ENCODE results near the gene KNG1.

Gene KNG1

DNA sequence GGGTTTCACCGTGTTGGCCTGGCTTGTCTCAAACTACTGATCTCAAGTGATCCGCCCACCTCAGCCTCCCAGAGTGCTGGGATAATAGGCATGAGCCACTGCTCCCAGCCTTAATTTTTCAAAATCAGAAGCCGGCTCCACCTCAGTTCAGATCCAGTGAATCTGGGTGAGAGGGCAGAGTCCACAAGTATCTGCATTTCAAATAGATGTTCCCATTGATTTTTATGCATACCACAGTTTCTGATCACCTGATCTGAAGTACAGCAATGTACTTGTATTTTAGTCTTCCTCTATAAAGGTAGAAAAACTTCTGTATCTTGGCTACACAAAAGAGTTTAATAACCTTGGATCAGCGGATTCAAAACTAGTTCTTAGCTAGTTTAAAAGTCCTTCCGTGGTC, 62.0 kb downstream of the KNG1 start:
- no peak for DNase-seq

DNA sequence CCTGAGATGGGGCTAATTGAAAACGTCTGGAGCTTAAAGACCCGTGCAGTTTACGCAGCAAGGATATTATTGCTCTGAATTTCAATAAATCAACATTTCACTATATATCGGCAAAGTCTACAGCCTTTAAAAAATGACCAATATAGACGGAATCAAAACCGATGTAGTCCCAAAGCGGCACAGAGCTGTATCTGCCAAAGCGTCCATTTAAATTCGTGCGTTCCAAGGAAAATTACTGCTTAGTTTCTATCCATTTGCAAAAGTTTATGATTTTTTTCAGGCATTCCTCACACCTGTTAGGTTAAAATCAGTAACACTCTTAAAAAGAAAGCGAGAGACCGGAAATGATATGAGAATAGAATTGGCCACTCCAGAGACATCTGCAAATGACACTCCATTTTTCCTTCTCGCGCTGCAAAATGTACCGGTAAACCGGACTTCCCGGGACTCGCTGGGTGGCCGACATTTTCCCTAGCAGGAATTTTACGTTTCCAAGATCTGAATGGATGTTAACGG, 65.4 kb downstream of the KNG1 start:
- DNase-seq = no peak

DNA sequence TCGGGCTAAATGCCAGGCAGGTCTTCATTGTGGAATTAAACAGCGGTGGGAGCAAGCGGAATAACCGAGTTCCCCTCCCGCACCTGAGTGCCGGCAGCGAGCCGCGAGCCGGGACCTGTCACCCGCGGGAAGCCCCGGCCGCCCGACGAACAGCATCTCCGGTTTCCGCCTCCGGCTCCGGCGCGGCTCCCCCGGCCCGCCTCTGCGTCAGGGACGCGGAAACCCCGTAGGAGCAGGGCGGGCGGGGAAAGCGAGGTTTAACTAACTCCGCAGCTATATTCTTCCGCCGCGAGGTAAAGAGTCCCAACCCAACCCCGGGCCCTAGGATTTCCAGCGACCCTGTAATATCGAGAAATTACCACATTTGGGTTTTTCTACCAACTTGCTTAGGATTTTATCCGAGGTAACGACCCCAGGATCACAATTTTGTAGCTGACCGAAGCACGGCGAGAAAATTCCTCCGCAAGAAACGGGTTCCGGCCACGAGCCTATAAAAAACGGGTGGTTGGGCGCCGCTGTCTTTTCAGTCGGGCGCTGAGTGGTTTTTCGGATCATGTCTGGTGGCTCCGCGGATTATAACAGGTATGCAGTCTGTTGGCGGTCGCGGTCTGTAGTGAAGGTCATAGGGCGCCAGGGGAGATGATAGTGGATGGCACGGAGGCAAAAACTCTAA, 66.0 kb downstream of the KNG1 start, which contains the start of gene EIF4A2:
Gene EIF4A2 (plus strand): TSS at position 520 of the 673 bp plus-strand sequence. CDS start 34 bp downstream, at position 554.
- peak; percentile 69 for DNase-seq

DNA sequence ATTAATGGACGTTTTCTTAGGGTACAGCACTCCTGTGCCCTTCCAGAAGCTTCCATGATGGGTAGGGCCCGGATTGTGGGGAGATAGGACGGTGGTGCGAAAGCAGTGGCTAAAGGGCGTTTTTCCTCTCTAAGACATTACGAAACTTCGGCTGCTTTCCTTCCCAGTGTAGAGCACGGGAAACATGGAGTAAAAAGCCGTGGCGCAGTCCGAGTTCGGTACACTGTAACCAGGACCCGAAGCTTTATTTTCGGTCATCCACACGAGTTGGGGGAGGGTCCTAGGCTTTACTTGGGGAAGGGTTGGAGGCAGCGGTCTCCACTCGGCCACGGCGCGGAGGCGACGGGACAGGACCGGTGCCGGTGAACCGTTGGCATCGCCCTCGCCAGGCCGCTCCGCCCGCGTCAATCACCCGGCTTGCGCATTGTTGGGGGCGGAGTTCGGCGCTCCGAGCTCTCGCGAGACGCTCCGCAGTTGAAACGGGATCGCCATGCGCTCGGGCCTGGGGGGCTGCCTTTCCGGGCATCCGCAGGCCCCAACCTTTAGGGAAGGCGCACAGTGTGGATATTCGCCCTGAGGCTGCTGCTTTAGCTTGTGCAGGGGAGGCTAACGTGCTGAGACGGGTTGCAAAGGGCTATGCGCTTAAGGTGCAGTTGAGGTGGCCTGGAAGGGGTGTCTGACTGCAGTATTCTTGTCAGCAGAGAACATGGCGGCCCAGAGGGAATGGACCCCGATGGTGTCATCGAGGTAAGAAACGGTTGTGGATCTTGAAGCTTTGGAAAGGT, 66.8 kb downstream of the KNG1 start:
- DNase-seq = no peak

DNA sequence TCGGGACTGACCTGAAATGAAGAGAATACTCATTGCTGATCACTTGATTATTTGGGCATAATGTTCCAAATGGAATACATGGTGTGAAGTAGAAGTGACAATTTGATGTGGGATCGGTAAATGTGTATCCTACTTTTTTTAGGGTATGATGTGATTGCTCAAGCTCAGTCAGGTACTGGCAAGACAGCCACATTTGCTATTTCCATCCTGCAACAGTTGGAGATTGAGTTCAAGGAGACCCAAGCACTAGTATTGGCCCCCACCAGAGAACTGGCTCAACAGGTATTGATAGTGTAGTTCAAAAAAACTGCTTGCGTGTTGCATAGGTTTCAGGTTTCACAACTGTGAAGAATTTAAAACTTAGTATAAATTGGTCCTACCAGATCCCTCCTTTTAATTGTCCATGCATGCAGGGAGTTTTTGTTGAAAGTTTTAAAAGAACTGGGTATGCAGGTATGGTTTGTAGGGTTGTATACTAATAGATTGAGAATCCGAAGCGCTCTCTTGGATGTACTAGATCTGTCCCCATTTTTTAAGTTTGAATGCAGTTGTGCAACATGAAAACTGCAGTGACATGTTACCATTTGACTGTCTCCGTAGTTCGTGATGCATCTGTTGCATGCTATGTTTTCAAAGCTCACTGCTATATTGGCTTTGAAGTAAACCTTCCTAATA, 67.8 kb downstream of the KNG1 start:
- no peak for DNase-seq

DNA sequence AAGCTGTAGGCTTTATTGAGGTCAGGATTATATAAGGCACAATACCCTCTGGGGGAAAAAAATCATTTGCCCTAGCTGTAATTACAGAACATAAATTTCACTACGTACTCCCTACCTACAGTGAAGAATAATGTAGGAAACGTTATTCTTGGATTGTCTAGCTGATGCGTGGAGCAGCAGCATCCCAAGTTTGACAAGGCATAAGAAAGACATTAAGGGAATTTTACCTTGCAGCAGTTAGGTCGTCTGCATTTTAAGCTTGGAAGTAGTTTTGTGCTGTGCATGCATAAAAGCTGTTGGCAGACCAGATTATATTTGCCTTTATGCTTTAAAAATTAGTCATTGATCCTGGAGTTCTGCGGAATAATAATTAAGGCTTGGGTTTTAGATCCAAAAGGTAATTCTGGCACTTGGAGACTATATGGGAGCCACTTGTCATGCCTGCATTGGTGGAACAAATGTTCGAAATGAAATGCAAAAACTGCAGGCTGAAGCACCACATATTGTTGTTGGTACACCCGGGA, 68.4 kb downstream of the KNG1 start:
- DNase-seq = no peak

DNA sequence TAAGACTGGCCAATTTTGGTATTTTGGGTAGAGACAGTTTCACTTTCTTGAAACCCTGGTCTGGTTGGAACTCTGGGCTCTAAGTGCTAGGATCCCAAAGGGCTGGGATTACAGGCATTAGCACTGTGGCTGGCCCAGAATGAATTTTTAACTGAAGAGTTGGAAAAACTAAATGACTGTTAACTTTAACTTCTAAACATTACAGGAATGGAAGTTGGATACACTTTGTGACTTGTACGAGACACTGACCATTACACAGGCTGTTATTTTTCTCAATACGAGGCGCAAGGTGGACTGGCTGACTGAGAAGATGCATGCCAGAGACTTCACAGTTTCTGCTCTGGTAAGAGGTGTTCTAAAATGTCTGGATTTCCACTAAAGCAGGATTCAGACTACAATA, 69.8 kb downstream of the KNG1 start:
- DNase-seq = no peak

DNA sequence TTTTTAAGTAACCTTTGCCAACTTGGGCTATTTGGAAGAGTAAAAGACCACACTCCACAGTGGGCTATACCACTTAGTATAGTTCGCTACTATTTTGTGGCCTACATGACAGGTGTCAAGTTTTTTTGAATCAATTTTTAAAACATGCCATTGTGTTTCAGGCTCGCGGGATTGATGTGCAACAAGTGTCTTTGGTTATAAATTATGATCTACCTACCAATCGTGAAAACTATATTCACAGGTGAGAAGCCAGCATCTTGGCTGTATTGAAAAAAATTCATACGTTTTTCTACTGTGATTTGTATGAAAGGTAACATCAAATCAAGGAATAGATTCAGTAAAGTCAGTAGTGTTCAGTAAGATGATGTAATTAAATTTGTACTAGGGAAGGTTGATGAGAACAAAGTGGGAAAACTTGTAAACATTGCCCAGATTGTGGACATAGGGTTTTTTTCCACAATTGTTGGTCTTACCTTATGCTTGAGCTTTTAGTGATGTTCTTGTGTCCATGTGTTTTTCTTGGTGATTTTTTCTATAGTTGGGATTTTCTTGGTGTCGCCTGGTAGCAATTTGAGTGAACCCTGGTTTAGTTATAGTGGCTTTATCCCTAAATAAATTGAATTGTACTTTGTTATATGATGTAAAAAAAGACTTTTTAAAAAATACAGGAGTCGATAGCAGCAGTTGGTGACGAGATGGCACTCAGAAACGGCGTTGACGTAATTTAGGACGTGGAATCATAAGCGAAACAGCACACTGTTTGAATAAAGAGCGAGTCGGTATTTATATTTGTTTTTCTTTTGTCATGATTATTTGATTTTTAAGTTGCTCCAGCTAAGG, 70.7 kb downstream of the KNG1 start:
- no peak for DNase-seq

DNA sequence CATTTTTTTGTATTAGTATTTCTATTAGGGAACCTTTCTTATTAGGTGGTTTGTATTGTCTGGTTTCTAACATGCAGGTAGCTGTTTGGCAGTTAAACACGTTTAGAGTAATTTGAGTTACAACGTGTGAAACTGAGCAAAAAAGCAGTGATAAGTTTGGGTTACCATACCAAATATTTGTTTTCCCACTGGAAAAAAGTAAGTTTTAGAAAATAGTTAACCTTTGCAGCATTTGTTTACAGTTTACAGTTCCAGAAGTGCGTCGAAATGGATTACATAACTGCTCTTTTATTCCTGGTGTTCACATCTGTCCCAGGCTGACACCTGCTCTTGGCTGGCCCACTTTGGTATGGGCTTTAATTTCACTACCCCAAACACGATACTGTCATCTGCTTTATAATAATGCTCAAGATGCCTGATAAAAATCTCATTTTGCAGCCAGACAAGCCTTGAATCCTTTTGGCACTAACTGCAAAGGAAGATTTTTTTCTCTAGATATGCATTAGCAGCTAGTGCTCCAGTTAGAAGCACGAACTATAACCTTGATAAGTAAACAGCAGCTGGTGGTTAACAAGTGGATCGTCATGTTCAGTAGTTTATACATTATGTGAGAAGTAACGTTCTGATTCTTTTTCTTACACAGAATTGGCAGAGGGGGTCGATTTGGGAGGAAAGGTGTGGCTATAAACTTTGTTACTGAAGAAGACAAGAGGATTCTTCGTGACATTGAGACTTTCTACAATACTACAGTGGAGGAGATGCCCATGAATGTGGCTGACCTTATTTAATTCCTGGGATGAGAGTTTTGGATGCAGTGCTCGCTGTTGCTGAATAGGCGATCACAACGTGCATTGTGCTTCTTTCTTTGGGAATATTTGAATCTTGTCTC, 71.6 kb downstream of the KNG1 start:
- no peak for DNase-seq

DNA sequence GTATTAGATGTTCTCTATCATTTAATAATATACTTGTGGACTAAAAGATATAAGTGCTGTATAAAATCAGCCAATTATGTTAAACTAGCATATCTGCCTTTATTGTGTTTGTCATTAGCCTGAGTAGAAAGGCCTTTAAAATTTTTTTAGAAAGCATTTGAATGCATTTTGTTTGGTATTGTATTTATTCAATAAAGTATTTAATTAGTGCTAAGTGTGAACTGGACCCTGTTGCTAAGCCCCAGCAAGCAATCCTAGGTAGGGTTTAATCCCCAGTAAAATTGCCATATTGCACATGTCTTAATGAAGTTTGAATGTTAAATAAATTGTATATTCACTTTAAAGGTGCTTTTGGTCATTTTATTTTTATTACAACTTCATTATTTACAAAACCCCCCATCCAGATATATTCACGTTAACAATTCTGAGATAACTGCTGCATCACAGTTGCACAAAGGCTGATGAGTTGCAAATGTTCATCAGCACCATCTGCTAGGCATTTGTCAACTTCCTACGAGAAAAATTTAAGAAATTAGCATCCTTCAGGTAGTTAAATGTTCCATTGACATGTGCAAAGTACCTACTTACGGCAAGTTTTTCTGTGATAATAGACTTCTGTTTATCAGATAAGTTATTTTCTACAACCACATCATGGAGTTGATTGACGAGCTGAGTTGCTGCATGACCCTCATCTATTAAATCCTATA, 72.5 kb downstream of the KNG1 start:
- no peak for DNase-seq

DNA sequence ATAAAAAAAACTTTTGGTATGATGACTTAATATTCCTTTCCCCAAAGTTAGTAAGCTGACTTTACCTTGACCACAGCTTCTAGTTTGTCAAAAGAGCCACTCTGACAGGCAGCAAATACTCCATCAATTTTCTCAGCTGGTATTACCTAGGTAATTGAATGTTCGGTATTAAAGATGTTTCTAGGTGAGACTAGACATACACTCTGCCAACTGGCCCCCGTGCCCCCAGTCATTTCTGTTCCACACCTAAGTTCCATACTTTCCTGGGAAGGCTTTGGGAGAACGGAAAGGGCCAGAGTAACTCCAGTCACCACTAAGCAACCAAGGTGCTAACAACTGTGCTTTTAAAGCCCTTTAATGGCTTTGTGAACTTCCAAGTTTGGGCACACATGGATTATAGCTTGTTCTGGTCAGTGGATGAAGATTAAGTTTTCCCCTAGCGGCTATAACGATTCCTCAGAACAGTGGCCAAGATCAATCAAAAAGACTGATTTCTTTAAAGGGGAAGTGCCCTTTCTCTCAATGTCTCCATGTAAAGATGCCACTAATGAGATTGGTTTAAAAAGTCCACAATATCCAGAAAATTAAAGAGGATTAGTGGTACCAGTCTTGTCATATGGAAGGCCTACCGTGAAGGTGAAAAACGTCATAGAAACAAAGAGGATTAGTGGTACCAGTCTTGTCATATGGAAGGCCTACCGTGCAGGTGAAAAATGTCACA, 73.3 kb downstream of the KNG1 start:
- DNase-seq = no peak
